ENCODE measurements around the gene TMEM235.
A peak's percentile ranks its signal among the peaks of the same experiment; 100 is the strongest.

The TMEM235 gene

DNA sequence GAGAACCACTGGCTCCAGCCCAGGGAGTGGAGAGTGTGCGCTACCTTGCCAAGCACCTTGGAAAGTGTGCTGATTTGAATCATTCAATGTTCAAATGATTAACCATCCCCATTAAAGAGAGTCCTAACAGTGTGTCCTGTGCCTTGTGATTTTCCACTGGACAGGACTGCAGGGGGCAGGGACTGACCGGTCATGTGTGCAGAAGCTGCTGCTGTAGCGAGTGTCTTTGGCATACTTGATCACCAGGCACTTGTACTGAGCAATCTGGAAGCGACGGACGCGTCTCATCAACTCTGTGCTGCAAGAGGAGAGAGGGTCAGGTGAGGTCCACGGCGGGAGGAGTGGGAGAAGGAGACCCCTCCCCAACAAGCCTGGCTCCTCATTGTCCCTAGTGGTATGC is 46.6 kb upstream of the TMEM235 start:
- Histone ChIP-seq H3K27ac (ENCODE audit: low read length) (no peak overlapping the region), H3K9ac (ENCODE audit: low read length) (no peak overlapping the region), H3K4me1 (ENCODE audit: low read length) (peaks cover 16% of the 10 kb centered on the region), H3K79me2 (ENCODE audit: low read length) (peaks cover 42% of the 10 kb centered on the region), H3K4me3 (ENCODE audit: low read length) (no peak overlapping the region), H4K20me1 (ENCODE audit: insufficient read depth, low read length) (0 out of 2 replicates have a peak, but pooled peaks cover 6% of the 10 kb centered on the region), H3K27me3 (ENCODE audit: low read depth, low read length) (no peaks in the 10 kb centered on the region), H3K9me3 (ENCODE audit: insufficient read depth, low read length) (no peaks in the 10 kb centered on the region), H3K36me3 (replicated peaks; ENCODE audit: low read depth, low read length) (peaks cover 36% of the 10 kb centered on the region), H2AFZ (ENCODE audit: low read depth, low read length) (no peak overlapping the region), H3K4me2 (ENCODE audit: low read length) (no peak overlapping the region)
- TF ChIP-seq, protein P1, sequence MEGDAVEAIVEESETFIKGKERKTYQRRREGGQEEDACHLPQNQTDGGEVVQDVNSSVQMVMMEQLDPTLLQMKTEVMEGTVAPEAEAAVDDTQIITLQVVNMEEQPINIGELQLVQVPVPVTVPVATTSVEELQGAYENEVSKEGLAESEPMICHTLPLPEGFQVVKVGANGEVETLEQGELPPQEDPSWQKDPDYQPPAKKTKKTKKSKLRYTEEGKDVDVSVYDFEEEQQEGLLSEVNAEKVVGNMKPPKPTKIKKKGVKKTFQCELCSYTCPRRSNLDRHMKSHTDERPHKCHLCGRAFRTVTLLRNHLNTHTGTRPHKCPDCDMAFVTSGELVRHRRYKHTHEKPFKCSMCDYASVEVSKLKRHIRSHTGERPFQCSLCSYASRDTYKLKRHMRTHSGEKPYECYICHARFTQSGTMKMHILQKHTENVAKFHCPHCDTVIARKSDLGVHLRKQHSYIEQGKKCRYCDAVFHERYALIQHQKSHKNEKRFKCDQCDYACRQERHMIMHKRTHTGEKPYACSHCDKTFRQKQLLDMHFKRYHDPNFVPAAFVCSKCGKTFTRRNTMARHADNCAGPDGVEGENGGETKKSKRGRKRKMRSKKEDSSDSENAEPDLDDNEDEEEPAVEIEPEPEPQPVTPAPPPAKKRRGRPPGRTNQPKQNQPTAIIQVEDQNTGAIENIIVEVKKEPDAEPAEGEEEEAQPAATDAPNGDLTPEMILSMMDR (IDR thresholded peaks at IDR 0.05; ENCODE audit: low read depth, low read length), result no peak
- TF ChIP-seq EZH2phosphoT487 (IDR thresholded peaks at IDR 0.05; ENCODE audit: low read depth), result no peak

DNA sequence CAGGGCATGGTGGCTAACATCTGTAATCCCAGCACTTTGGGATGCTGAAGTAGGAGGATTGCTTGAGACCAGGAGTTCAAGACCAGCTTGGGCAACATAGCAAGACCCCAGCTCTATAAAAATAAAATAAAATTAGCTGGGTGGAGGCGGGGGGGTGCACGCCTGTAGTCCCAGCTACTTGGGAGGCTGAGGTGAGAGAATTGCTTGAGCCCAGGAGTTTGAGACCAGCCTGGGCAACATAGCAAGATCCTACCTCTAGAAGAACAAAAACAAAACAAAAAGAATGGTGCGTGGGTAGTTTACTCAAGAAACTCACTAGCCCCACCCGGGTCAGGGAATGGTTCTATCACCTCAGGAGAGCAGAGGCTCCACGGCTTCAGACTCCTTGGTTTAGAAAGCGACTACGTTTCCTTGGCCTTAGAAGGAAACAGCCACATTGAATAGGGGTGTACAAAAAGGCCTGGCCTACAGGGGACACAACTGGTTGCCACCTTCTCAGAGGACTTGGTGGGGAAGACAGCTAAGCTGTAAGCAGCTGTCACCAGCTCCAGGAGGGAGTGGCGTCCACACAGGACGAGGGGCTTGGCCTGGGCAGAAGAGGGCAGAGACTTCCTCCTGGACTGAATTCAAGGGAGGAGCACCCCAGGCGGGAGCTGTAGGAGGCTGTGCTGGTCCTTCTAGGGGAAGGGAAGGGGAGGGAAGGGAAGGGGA is 45.3 kb upstream of the TMEM235 start:
- Histone ChIP-seq H3K4me1 (ENCODE audit: low read length) (peaks cover 16% of the 10 kb centered on the region), H3K27ac (ENCODE audit: low read length) (no peak overlapping the region), H4K20me1 (ENCODE audit: insufficient read depth, low read length) (peaks cover 6% of the 10 kb centered on the region; the same call in 1 of the 2 replicates), H3K9me3 (ENCODE audit: insufficient read depth, low read length) (no peaks in the 10 kb centered on the region), H3K4me3 (ENCODE audit: low read length) (peak overlapping the region; percentile 97), H3K27me3 (ENCODE audit: low read depth, low read length) (no peaks in the 10 kb centered on the region), H3K79me2 (ENCODE audit: low read length) (peaks cover 54% of the 10 kb centered on the region), H3K4me2 (ENCODE audit: low read length) (peak overlapping the region; percentile 79), H3K9ac (ENCODE audit: low read length) (peak overlapping the region; percentile 90), H3K36me3 (replicated peaks; ENCODE audit: low read depth, low read length) (peaks cover 40% of the 10 kb centered on the region), H2AFZ (ENCODE audit: low read depth, low read length) (no peak overlapping the region)
- TF ChIP-seq, protein P1 (IDR thresholded peaks at IDR 0.05; ENCODE audit: low read depth, low read length), result no peak
- no peak for TF ChIP-seq EZH2phosphoT487 (IDR thresholded peaks at IDR 0.05; ENCODE audit: low read depth)

DNA sequence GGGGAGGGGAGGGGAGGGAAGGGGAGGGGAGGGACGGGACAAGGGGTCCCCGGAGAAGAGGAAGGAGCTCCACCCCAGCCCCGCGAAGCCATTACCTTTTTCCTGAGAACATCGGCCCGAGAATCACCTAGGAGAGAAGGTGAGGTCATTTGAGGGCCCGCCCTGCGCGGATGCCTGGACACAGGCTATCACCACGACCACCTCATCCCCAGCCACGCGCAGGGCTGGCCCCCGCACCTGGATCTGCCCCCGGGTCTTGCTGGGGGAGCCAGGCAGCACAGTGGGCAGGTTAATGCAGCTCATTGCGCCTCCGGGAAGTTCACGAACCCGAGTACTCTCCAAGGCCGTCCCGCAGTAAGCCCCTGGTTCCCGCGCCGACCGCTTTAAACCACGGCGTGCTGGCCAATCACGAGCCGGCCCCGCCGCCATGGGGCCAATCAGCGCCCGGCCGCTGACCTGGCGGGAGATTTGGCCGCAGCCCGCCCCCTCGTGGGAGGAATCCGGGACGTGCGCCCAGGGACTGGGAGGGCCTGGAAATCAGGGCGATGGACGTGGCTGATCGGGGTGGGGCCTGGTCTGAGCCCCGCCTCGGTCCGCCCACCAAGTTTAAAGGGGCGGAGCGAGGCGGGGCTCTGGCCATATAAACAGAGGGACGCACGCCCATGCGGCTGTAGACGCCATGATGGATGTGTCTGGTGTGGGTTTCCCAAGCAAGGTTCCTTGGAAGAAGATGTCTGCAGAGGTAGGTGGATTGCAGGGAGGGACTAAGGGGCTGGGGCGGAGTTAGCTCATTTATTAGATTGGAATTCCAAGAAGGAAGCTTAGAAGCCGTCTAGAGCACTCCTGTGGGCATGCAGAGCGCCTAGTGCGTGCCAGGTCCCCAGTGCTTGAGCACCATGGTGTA is 44.5 kb upstream of the TMEM235 start, which contains the start of the genes AFMID and TK1:
TSS of gene AFMID (plus strand) at position 671 of the 904 bp plus-strand sequence. CDS start at position 680, 9 bp downstream.
TSS of gene TK1 (minus strand) at position 361 of the 904 bp plus-strand sequence. CDS start at position 303, 58 bp downstream.
- peaks cover 16% of the 10 kb centered on the region for H3K4me1 ChIP-seq (ENCODE audit: low read length)
- H3K9ac ChIP-seq (ENCODE audit: low read length), result peak within 1 kb of the TSS; percentile 90
- no peaks in the 10 kb centered on the region for H3K27me3 ChIP-seq (ENCODE audit: low read depth, low read length)
- H3K4me2 ChIP-seq (ENCODE audit: low read length), result peak within 1 kb of the TSS; percentile 86
- H2AFZ ChIP-seq (ENCODE audit: low read depth, low read length), result 0 out of 2 replicates have a peak within 1 kb of the TSS, but pooled peaks have one; percentile 51
- H3K4me3 ChIP-seq (ENCODE audit: low read length), result peak within 1 kb of the TSS; percentile 97
- peaks cover 57% of the 10 kb centered on the region for H3K79me2 ChIP-seq (ENCODE audit: low read length)
- H4K20me1 ChIP-seq (ENCODE audit: insufficient read depth, low read length), result peaks cover 6% of the 10 kb centered on the region; the same call in 1 of the 2 replicates
- TF ChIP-seq, protein P1 (IDR thresholded peaks at IDR 0.05; ENCODE audit: low read depth, low read length), result peak; percentile 45
- no peak for TF ChIP-seq EZH2phosphoT487 (IDR thresholded peaks at IDR 0.05; ENCODE audit: low read depth)
- peaks cover 35% of the 10 kb centered on the region for H3K36me3 ChIP-seq (replicated peaks; ENCODE audit: low read depth, low read length)
- no peaks in the 10 kb centered on the region for H3K9me3 ChIP-seq (ENCODE audit: insufficient read depth, low read length)
- H3K27ac ChIP-seq (ENCODE audit: low read length), result 0 out of 2 replicates have a peak within 1 kb of the TSS, but pooled peaks have one; percentile 16
